HG03571 (cell line): ENCODE results near the gene TUT4.

Experiments
- ATAC-seq: cut with Tn5 transposase; IDR thresholded peaks from one replicate; pipeline ENCODE4 v1.9.1; 2021; ENCODE audit not compliant: unreplicated experiment

Gene TUT4

GRCh38 chr1:52476943-52477342 is 75.9 kb downstream of the TUT4 start:
- ATAC-seq = no peak

- ATAC-seq = no peak
Observed at GRCh38 chr1:52474807-52475206, 78.1 kb downstream of the TUT4 start.

- ATAC-seq = no peak
Observed at GRCh38 chr1:52473039-52473438, 79.9 kb downstream of the TUT4 start.

- ATAC-seq = no peak
Observed at GRCh38 chr1:52472384-52472783, 80.5 kb downstream of the TUT4 start.

- no peak for ATAC-seq
Observed at GRCh38 chr1:52469108-52469507, 83.8 kb downstream of the TUT4 start.

GRCh38 chr1:52463891-52464290 is 89.0 kb downstream of the TUT4 start:
- no peak for ATAC-seq

- no peak for ATAC-seq
Observed at GRCh38 chr1:52461821-52462220, 91.1 kb downstream of the TUT4 start.

- no peak for ATAC-seq
Observed at GRCh38 chr1:52460694-52461093, 92.2 kb downstream of the TUT4 start.

GRCh38 chr1:52455686-52456085 is 97.2 kb downstream of the TUT4 start:
- ATAC-seq = no peak

GRCh38 chr1:52454779-52455178 is 98.1 kb downstream of the TUT4 start:
- ATAC-seq = no peak

GRCh38 chr1:52454127-52454526 is 98.8 kb downstream of the TUT4 start:
- ATAC-seq = no peak

GRCh38 chr1:52444463-52444862 is 108.4 kb downstream of the TUT4 start:
- ATAC-seq = no peak

GRCh38 chr1:52439976-52440375 is 112.9 kb downstream of the TUT4 start:
- ATAC-seq = no peak

GRCh38 chr1:52436817-52437216 is 116.1 kb downstream of the TUT4 start:
- ATAC-seq = no peak

- ATAC-seq = no peak
Observed at GRCh38 chr1:52435650-52436049, 117.2 kb downstream of the TUT4 start.

GRCh38 chr1:52435211-52435610 is 117.7 kb downstream of the TUT4 start:
- no peak for ATAC-seq

GRCh38 chr1:52432807-52433206 is 120.1 kb downstream of the TUT4 start:
- no peak for ATAC-seq

GRCh38 chr1:52427152-52427551 is 125.7 kb downstream of the TUT4 start:
- no peak for ATAC-seq

GRCh38 chr1:52426371-52426770 is 126.5 kb downstream of the TUT4 start:
- no peak for ATAC-seq

GRCh38 chr1:52424813-52425212 is 128.1 kb downstream of the TUT4 start:
- no peak for ATAC-seq

GRCh38 chr1:52424231-52424636 is 128.7 kb downstream of the TUT4 start:
- no peak for ATAC-seq

GRCh38 chr1:52423771-52424170 is 129.1 kb downstream of the TUT4 start:
- ATAC-seq = no peak

GRCh38 chr1:52423055-52423454 is 129.8 kb downstream of the TUT4 start:
- no peak for ATAC-seq

GRCh38 chr1:52420713-52421112 is 132.2 kb downstream of the TUT4 start:
- ATAC-seq = no peak
